ENCODE measurements around the gene USP33.

GRCh38 chr1:77744576-77744975 is 15.1 kb downstream of the USP33 start:
- TF ChIP-seq CTCF (IDR thresholded peaks at IDR 0.05; ENCODE audit: control extremely low read depth in 1 of 3, insufficient read depth in 1 of 3, low read depth in 1 of 3, low read length in 3 of 3): peak in 2 of 3 experiments; percentile 21 to 26; a peak in 2 of 4 replicates
- no peak for TF ChIP-seq CBX5 (IDR thresholded peaks at IDR 0.05; ENCODE audit: low read depth, low read length)
- no peak for TF ChIP-seq RNF2 (IDR thresholded peaks at IDR 0.05; ENCODE audit: borderline replicate concordance, low read depth, low read length, missing control alignments, poor library complexity, severe bottlenecking)
- no peak for TF ChIP-seq CBX8 (IDR thresholded peaks at IDR 0.05; ENCODE audit: borderline replicate concordance, low read depth, low read length)
- peak; percentile 47; the same call in 1 of the 2 replicates for TF ChIP-seq MAX (IDR thresholded peaks at IDR 0.05)
- TF ChIP-seq POLR2A (IDR thresholded peaks at IDR 0.05; ENCODE audit: control extremely low read depth in 1 of 2, low read depth in 2 of 2, low read length in 2 of 2): no peak
- TF ChIP-seq EZH2 (IDR thresholded peaks at IDR 0.05; ENCODE audit: low read depth, low read length, severe bottlenecking): no peak
- no peak for TF ChIP-seq CEBPB (IDR thresholded peaks at IDR 0.05; ENCODE audit: low read depth, low read length)

Measured in H1 (cell line).